ENCODE measurements around the gene BARHL1.
"Not testable (repeated sequence)": the region's sequence is repeated elsewhere in the genome, so short reads cannot be mapped to it uniquely, and the experiment has no call there.

Gene BARHL1

GRCh38 chr9:132562306-132562573 lies 20.2 kb upstream of the BARHL1 start:
- H3K4me3 ChIP-seq (ENCODE audit: control insufficient read depth, low read depth, low read length) = no peak overlapping the region
- TF ChIP-seq CTCF (IDR thresholded peaks at IDR 0.05; ENCODE audit: control insufficient read depth, insufficient read depth, low read depth, low read length, missing control alignments) = no peak
- no peak for DNase-seq (ENCODE audit: low read depth)

GRCh38 chr9:132564526-132564925 lies 17.9 kb upstream of the BARHL1 start:
- no peak for TF ChIP-seq CTCF (IDR thresholded peaks at IDR 0.05; ENCODE audit: control insufficient read depth, insufficient read depth, low read depth, low read length, missing control alignments)
- no peak overlapping the region for H3K4me3 ChIP-seq (ENCODE audit: control insufficient read depth, low read depth, low read length)
- DNase-seq (ENCODE audit: low read depth) = no peak

- DNase-seq (ENCODE audit: low read depth); H3K4me3 ChIP-seq (ENCODE audit: control insufficient read depth, low read depth, low read length): not testable (repeated sequence)
Measured at GRCh38 chr9:132568787-132569186, 13.6 kb upstream of the BARHL1 start.

- TF ChIP-seq CTCF (IDR thresholded peaks at IDR 0.05; ENCODE audit: control insufficient read depth, insufficient read depth, low read depth, low read length, missing control alignments) = no peak
- no peak for DNase-seq (ENCODE audit: low read depth)
- no peak overlapping the region for H3K4me3 ChIP-seq (ENCODE audit: control insufficient read depth, low read depth, low read length)
Measured at GRCh38 chr9:132571806-132572600, 10.4 kb upstream of the BARHL1 start.

DNA sequence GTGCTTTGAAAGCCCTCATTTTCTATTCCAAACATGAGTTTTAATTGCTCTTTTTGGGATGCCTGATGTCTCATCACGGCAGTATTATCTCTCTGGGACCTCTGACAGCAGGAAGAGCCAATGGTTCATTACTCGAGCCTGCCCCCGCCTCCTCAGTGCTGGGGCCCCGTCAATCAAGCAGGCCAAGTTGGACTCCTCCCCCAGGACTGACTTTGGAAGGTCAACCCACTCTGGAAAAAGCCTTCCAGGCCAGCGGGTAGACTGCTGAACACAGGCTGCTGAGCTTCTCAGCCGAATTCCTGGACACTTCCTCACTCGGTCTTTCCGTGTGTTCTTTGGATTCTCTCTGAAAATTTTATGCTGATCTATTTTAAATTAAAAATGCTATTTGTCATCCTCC lies 9.5 kb upstream of the BARHL1 start:
- no peak for TF ChIP-seq CTCF (IDR thresholded peaks at IDR 0.05; ENCODE audit: control insufficient read depth, insufficient read depth, low read depth, low read length, missing control alignments)
- H3K4me3 ChIP-seq (ENCODE audit: control insufficient read depth, low read depth, low read length) = no peak overlapping the region
- DNase-seq (ENCODE audit: low read depth) = no peak

DNA sequence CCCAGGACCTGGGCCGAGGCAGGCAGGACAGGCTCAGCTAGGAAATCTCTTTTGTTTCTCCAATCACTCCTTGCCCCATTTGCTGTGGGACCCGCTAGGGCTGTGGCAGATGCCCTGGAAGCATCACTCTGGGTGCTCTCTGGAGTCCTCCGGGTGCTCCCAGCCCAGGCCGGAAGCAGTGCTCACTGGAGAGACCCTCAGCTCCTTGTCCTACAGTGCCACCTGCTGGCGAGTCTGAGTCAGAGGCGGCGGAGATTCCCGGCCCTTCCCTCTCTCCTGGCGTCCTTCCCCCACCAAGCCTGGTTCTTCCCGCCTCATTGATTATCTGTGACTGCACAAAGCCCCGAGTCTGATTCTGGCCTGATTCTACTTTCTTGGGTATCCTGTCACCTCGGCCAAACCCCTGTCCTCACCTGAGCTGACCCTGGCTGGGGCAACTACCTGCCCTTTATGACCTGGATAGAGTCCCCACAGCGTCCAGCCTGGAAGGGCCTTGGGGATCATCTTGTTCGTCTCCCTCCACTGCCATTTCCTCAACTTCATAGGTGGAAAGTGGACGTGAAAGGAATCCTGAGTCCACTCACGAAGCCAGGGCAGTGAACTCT lies 7.3 kb upstream of the BARHL1 start:
- no peak overlapping the region for H3K4me3 ChIP-seq (ENCODE audit: control insufficient read depth, low read depth, low read length)
- peak; percentile 92 for TF ChIP-seq CTCF (IDR thresholded peaks at IDR 0.05; ENCODE audit: control insufficient read depth, insufficient read depth, low read depth, low read length, missing control alignments)
- peak; percentile 8 for DNase-seq (ENCODE audit: low read depth)

DNA sequence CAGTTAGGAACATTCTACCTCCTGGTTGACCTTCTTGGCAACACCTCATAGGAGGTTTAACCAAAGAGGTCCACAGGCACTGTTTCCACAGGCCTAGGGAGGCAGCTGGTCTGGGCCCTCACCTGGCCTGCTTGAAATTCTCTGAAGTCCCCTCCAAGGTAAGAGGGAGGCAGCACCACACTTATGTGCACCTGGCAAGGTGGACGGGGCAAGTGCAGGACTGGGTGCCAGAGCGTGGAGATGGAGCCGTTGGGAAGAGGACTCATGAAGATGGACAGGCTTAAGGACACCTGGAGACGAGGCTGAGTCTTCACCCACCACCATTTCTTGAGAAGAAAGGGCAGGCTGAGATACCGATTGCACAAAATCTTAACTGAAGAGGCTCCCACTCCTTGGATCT lies 6.6 kb upstream of the BARHL1 start:
- TF ChIP-seq CTCF (IDR thresholded peaks at IDR 0.05; ENCODE audit: control insufficient read depth, insufficient read depth, low read depth, low read length, missing control alignments) = no peak
- DNase-seq (ENCODE audit: low read depth) = no peak
- H3K4me3 ChIP-seq (ENCODE audit: control insufficient read depth, low read depth, low read length) = no peak overlapping the region
